Measurements from ENCODE around the gene SPATA20. TPM values are rescaled to one million over a fixed set of nuclear protein-coding genes. Genes with fewer than 3 reads are reported as not detected.

Gene SPATA20
- total RNA-seq, 1 experiment from 2014 or later: 11.1 TPM

DNA sequence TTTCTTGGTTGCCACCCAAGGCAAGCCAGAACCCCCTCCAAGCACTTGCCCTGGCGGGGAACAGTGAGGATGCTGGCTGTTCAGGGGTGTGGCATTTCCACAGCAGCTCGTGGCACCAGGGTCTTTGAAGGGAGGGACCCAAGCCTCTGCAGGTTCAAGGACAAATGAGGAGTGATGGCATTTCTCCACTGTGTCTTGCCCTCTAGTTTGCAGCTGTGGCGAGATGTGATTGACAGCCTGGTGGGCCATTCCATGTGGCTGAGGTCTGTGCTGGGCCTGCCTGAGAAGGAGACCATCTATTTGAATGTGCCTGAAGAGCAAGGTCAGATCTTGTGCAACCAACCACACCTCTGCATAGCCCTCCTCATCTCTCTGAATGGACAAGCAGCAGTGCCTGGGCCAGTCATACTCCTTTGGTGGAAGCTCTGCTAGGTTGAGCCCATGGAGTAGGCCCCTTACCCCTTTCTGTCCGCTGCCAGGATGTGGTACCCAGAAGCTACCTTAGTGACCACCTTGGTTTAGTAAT, 19.0 kb upstream of the SPATA20 start:
- no peak for DNase-seq (ENCODE audit: low spot score)
- no peaks in the 10 kb centered on the region for H3K9me3 ChIP-seq (ENCODE audit: low read depth, low read length, poor library complexity, severe bottlenecking)
- TF ChIP-seq EZH2 (IDR thresholded peaks at IDR 0.05; ENCODE audit: borderline replicate concordance, low read depth, low read length, poor library complexity, severe bottlenecking): no peak
- TF ChIP-seq, protein P1, sequence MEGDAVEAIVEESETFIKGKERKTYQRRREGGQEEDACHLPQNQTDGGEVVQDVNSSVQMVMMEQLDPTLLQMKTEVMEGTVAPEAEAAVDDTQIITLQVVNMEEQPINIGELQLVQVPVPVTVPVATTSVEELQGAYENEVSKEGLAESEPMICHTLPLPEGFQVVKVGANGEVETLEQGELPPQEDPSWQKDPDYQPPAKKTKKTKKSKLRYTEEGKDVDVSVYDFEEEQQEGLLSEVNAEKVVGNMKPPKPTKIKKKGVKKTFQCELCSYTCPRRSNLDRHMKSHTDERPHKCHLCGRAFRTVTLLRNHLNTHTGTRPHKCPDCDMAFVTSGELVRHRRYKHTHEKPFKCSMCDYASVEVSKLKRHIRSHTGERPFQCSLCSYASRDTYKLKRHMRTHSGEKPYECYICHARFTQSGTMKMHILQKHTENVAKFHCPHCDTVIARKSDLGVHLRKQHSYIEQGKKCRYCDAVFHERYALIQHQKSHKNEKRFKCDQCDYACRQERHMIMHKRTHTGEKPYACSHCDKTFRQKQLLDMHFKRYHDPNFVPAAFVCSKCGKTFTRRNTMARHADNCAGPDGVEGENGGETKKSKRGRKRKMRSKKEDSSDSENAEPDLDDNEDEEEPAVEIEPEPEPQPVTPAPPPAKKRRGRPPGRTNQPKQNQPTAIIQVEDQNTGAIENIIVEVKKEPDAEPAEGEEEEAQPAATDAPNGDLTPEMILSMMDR (conservative IDR thresholded peaks at IDR 0.05; ENCODE audit: low read depth, low read length): no peak
- ChIA-PET POLR2A (ENCODE audit: low non-redundant PET) (no interaction called here), CTCF (no interaction called here)
- intact Hi-C loops (cut with micrococcal nuclease; ENCODE audit: unreplicated experiment): no loop called here
- H3K4me1 ChIP-seq (ENCODE audit: insufficient read depth, low read length, poor library complexity, severe bottlenecking): no peaks in the 10 kb centered on the region
- no peak overlapping the region for H3K4me3 ChIP-seq (ENCODE audit: low read depth, low read length, poor library complexity, severe bottlenecking)
- H3K36me3 ChIP-seq (ENCODE audit: insufficient read depth, low read length, poor library complexity, severe bottlenecking): no peaks in the 10 kb centered on the region
- H3K27ac ChIP-seq (ENCODE audit: low read depth, low read length, poor library complexity, severe bottlenecking): no peak overlapping the region
- no TSS peak for BruUV-seq (replicated peaks)
- peaks cover 10% of the 10 kb centered on the region for H3K27me3 ChIP-seq (replicated peaks; ENCODE audit: insufficient read depth, low read depth, low read length, poor library complexity)

DNA sequence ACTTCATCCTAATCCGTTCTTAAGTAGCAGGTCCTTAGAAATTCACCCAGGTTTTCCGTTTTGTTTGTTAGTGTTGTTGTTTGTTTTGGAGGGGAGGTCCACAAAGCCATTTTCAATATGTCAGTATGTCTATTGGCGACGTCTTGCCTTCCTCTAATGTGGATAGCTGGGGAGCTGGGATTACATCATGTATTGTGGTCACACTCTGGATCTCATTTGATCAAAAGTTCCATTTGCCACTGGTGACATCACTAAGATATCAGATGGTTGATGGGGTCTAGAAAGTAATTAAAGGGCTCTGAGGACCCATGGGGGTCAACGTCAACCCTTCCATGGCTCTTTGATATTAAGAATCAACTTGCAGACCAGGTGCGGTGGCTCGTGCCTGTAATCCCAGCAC, 17.1 kb upstream of the SPATA20 start:
- POLR2A ChIA-PET (ENCODE audit: low non-redundant PET): no interaction called here

DNA sequence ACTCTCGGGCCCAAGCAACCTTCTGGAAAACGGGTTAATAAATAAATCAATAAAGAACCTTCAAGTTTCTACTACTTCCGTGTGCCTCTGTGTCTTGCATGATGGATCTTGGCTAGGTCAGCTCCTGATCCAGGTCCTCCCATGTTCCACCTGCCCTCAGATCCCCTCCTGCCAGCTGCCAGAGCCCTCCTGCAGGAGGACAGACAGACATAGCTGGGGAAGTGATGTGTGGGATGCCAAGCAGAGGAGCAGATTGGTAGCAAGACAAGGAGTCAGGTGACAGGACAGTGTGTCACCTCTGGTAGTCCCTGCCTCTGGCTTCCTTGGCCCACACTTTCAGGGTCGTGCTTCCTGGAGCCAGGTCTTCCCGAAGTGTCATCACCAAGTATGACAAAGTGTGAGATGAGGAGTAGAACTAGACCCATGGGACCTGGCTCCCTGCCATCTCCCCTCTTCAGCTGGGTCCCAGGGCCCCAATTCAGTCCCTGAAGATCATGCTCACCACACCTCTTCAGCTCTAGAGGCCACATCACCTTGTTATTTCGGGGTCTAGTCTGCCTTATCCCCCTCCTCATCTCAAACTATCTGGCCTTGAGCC, 15.4 kb upstream of the SPATA20 start:
- intact Hi-C loops (cut with micrococcal nuclease; ENCODE audit: unreplicated experiment): no loop called here
- no TSS peak for BruUV-seq (replicated peaks)
- no peak for DNase-seq (ENCODE audit: low spot score)
- Histone ChIP-seq H3K4me3 (ENCODE audit: low read depth, low read length, poor library complexity, severe bottlenecking) (no peak overlapping the region), H3K36me3 (ENCODE audit: insufficient read depth, low read length, poor library complexity, severe bottlenecking) (no peaks in the 10 kb centered on the region), H3K4me1 (ENCODE audit: insufficient read depth, low read length, poor library complexity, severe bottlenecking) (peaks cover 8% of the 10 kb centered on the region), H3K27me3 (replicated peaks; ENCODE audit: insufficient read depth, low read depth, low read length, poor library complexity) (peaks cover 10% of the 10 kb centered on the region), H3K27ac (ENCODE audit: low read depth, low read length, poor library complexity, severe bottlenecking) (no peak overlapping the region), H3K9me3 (ENCODE audit: low read depth, low read length, poor library complexity, severe bottlenecking) (no peaks in the 10 kb centered on the region)
- TF ChIP-seq EZH2 (IDR thresholded peaks at IDR 0.05; ENCODE audit: borderline replicate concordance, low read depth, low read length, poor library complexity, severe bottlenecking): no peak
- TF ChIP-seq, protein P1 (conservative IDR thresholded peaks at IDR 0.05; ENCODE audit: low read depth, low read length): no peak
- ChIA-PET POLR2A (ENCODE audit: low non-redundant PET) (no interaction called here), CTCF (no interaction called here)

More for the DNA sequence above, 17.1 kb upstream of the SPATA20 start:
- intact Hi-C loops (cut with micrococcal nuclease; ENCODE audit: unreplicated experiment): no loop called here
- no TSS peak for BruUV-seq (replicated peaks)
- no peaks in the 10 kb centered on the region for H3K36me3 ChIP-seq (ENCODE audit: insufficient read depth, low read length, poor library complexity, severe bottlenecking)
- peaks cover 10% of the 10 kb centered on the region for H3K27me3 ChIP-seq (replicated peaks; ENCODE audit: insufficient read depth, low read depth, low read length, poor library complexity)
- no peak overlapping the region for H3K4me3 ChIP-seq (ENCODE audit: low read depth, low read length, poor library complexity, severe bottlenecking)
- peaks cover 8% of the 10 kb centered on the region for H3K4me1 ChIP-seq (ENCODE audit: insufficient read depth, low read length, poor library complexity, severe bottlenecking)
- CTCF ChIA-PET: no interaction called here
- TF ChIP-seq EZH2 (IDR thresholded peaks at IDR 0.05; ENCODE audit: borderline replicate concordance, low read depth, low read length, poor library complexity, severe bottlenecking): no peak
- TF ChIP-seq, protein P1 (conservative IDR thresholded peaks at IDR 0.05; ENCODE audit: low read depth, low read length): no peak
- no peak for DNase-seq (ENCODE audit: low spot score)
- no peak overlapping the region for H3K27ac ChIP-seq (ENCODE audit: low read depth, low read length, poor library complexity, severe bottlenecking)
- no peaks in the 10 kb centered on the region for H3K9me3 ChIP-seq (ENCODE audit: low read depth, low read length, poor library complexity, severe bottlenecking)

Data from A673 (cell line).